Liver (tissue), 9 donors: ENCODE results near the gene KSR1. TPM values are rescaled to one million over a fixed set of nuclear protein-coding genes. Genes with fewer than 3 reads are reported as not detected.

Experiments
- DNase-seq: peaks from one replicate; pipeline ENCODE4 v3.0.0-alpha.2; 2017; ENCODE audit warnings: low spot score
- H3K27ac ChIP-seq, 2 donors: one replicate each; pipeline ENCODE4 v1.7.0; 2013; ENCODE audit warnings: inconsistent platforms in 2 of 2, low read length in 2 of 2, control low read depth in 1 of 2, low read depth in 1 of 2, mild to moderate bottlenecking in 1 of 2
- H3K27me3 ChIP-seq, 4 donors: one replicate each; pipeline versions ENCODE4 v1.6.1 to v1.7.0; 2013; ENCODE audit warnings: low read length in 3 of 4, inconsistent platforms in 1 of 4, mild to moderate bottlenecking in 1 of 4, moderate library complexity in 1 of 4; ENCODE audit not compliant: control insufficient read depth in 4 of 4, insufficient read depth in 4 of 4
- H3K36me3 ChIP-seq, 4 donors: one replicate each; pipeline versions ENCODE4 v1.6.1 to v1.7.0; 2013; ENCODE audit warnings: low read length in 3 of 4, mild to moderate bottlenecking in 3 of 4, low read depth in 1 of 4, moderate library complexity in 1 of 4; ENCODE audit not compliant: control insufficient read depth in 4 of 4, insufficient read depth in 3 of 4
- H3K4me1 ChIP-seq, 4 donors: one replicate each; pipeline versions ENCODE4 v1.6.1 to v1.7.0; 2013; ENCODE audit warnings: low read length in 3 of 4, mild to moderate bottlenecking in 3 of 4, moderate library complexity in 1 of 4; ENCODE audit not compliant: control insufficient read depth in 4 of 4, insufficient read depth in 4 of 4
- H3K4me3 ChIP-seq, 3 donors: one replicate each; pipeline versions ENCODE4 v1.6.1 to v1.7.0; 2013; ENCODE audit warnings: low read length in 3 of 3, control low read depth in 1 of 3, low read depth in 1 of 3, mild to moderate bottlenecking in 1 of 3
- H3K9ac ChIP-seq, 2 donors: one replicate each; pipeline ENCODE4 v1.7.0; 2013; ENCODE audit warnings: low read length in 2 of 2, mild to moderate bottlenecking in 2 of 2, moderate library complexity in 2 of 2, control low read depth in 1 of 2, low read depth in 1 of 2
- H3K9me3 ChIP-seq, 4 donors: one replicate each; pipeline versions ENCODE4 v1.6.1 to v1.7.0; 2013; ENCODE audit warnings: low read length in 3 of 4; ENCODE audit not compliant: control insufficient read depth in 4 of 4
- ATF3 ChIP-seq: IDR thresholded peaks from 2 replicates; pipeline ENCODE4 v1.6.1; 2016; ENCODE audit warnings: antibody characterized with exemption
- CTCF ChIP-seq: fragments of 150-350 bp; IDR thresholded peaks from 2 replicates; pipeline ENCODE4 v1.5.1; 2017; ENCODE audit warnings: improper control_type of control experiment, low read depth, low read length; ENCODE audit not compliant: missing input control
- EGR1 ChIP-seq, 2 donors: IDR thresholded peaks; 2 replicates each; pipeline ENCODE4 v1.6.1; 2016 to 2018; ENCODE audit warnings: antibody characterized with exemption in 2 of 2, low read depth in 2 of 2
- FOXA1 ChIP-seq: IDR thresholded peaks from 2 replicates; pipeline ENCODE4 v1.6.1; 2016; ENCODE audit warnings: antibody characterized with exemption
- FOXA2 ChIP-seq: IDR thresholded peaks from 2 replicates; pipeline ENCODE4 v1.6.1; 2016; ENCODE audit warnings: antibody characterized with exemption
- GABPA ChIP-seq, 2 donors: IDR thresholded peaks in 1 of 2; conservative IDR thresholded peaks in 1 of 2; 2 replicates each; pipeline ENCODE4 v1.6.1; 2016; ENCODE audit warnings: antibody characterized with exemption in 2 of 2, mild to moderate bottlenecking in 1 of 2, moderate library complexity in 1 of 2
- HNF4A ChIP-seq, 2 donors: conservative IDR thresholded peaks; 2 replicates each; pipeline ENCODE4 v1.6.1; 2016; ENCODE audit warnings: antibody characterized with exemption in 2 of 2, mild to moderate bottlenecking in 2 of 2
- HNF4G ChIP-seq: IDR thresholded peaks from 2 replicates; pipeline ENCODE4 v1.6.1; 2016; ENCODE audit warnings: antibody characterized with exemption
- JUND ChIP-seq, 2 donors: IDR thresholded peaks; 2 replicates each; pipeline ENCODE4 v1.6.1; 2016; ENCODE audit warnings: antibody characterized with exemption in 2 of 2
- MAX ChIP-seq: IDR thresholded peaks from 2 replicates; pipeline ENCODE4 v1.6.1; 2016; ENCODE audit warnings: antibody characterized with exemption
- NR2F2 ChIP-seq: IDR thresholded peaks from 2 replicates; pipeline ENCODE4 v1.6.1; 2016; ENCODE audit warnings: antibody characterized with exemption
- RAD21 ChIP-seq, 2 donors: IDR thresholded peaks; 2 replicates each; pipeline ENCODE4 v1.6.1; 2016; ENCODE audit warnings: antibody characterized with exemption in 2 of 2, mild to moderate bottlenecking in 2 of 2
- REST ChIP-seq: IDR thresholded peaks from 2 replicates; pipeline ENCODE4 v1.6.1; 2016; ENCODE audit warnings: antibody characterized with exemption, mild to moderate bottlenecking
- RXRA ChIP-seq, 2 donors: IDR thresholded peaks; 2 replicates each; pipeline ENCODE4 v1.6.1; 2017 to 2018; ENCODE audit warnings: antibody characterized with exemption in 2 of 2, mild to moderate bottlenecking in 1 of 2
- SP1 ChIP-seq: IDR thresholded peaks from 2 replicates; pipeline ENCODE4 v1.6.1; 2018; ENCODE audit warnings: antibody characterized with exemption, mild to moderate bottlenecking
- TAF1 ChIP-seq: conservative IDR thresholded peaks from 2 replicates; pipeline ENCODE4 v1.6.1; 2016; ENCODE audit warnings: antibody characterized with exemption, mild to moderate bottlenecking
- YY1 ChIP-seq: IDR thresholded peaks from 2 replicates; pipeline ENCODE4 v1.6.1; 2016; ENCODE audit warnings: antibody characterized with exemption, mild to moderate bottlenecking
- ZBTB33 ChIP-seq: IDR thresholded peaks from 2 replicates; pipeline ENCODE4 v1.6.1; 2016; ENCODE audit warnings: antibody characterized with exemption
- WGBS: extraction: QIAGEN DNeasy Blood & Tissue Kit; methylation state at CpG from one replicate; pipeline ENCODE4 v1.1.7; 2013; 5-methylcytosine and 5-hydroxymethylcytosine counted together
- polyA plus RNA-seq, 2 donors: library from polyadenylated mRNA; stranded (reverse) in 1 of 2; unstranded in 1 of 2; fragments of 200-250 nt in 1 of 2; fragments of >200 nt in 1 of 2; fragmentation: Nextera tagmentation in 1 of 2; extraction: Ambion mirVana in 1 of 2; gene quantifications; one replicate each; pipeline versions ENCODE4 v1.2.1 to v1.2.3, GENCODE V29; 2013 to 2015
- total RNA-seq, 2 donors: library from RNA; depleted of rRNA; stranded (reverse); fragments of >200 nt; gene quantifications; one replicate each; pipeline ENCODE4 v1.2.3, GENCODE V29; 2014
- donor health status: healthy.
- donor health status: healthy.
- donor health status: healthy.
- donor health status: healthy.
- donor health status: healthy.

Gene KSR1
- total and polyA plus RNA-seq, 4 donors, result 1.2 to 9.0 (median 4.1) TPM

GRCh38 chr17:27540318-27541101 lies 84.3 kb downstream of the KSR1 start:
- Histone ChIP-seq H3K36me3 (no peaks in the 10 kb centered on the region), H3K9ac (no peak overlapping the region), H3K27me3 (no peaks in the 10 kb centered on the region), H3K9me3 (no peaks in the 10 kb centered on the region), H3K4me1 (peaks cover 0 to 5% (median 4%) of the 10 kb centered on the region in 4 donors), H3K4me3 (no peak overlapping the region), H3K27ac (peak overlapping the region in 1 of 2 donors; percentile 48)
- no peak for TF ChIP-seq RAD21 (IDR thresholded peaks at IDR 0.05)
- peak; percentile 70 for TF ChIP-seq NR2F2
- peak in 1 of 2 donors; percentile 38 for TF ChIP-seq RXRA (IDR thresholded peaks at IDR 0.05)
- TF ChIP-seq JUND (IDR thresholded peaks at IDR 0.05), result no peak
- TF ChIP-seq CTCF, result no peak
- no peak for TF ChIP-seq EGR1 (IDR thresholded peaks at IDR 0.05; ENCODE audit: low read depth in 2 of 2)
- TF ChIP-seq ZBTB33, result no peak
- no peak for TF ChIP-seq HNF4G
- no peak for TF ChIP-seq FOXA2
- no peak for TF ChIP-seq HNF4A (conservative IDR thresholded peaks at IDR 0.05)
- no peak for TF ChIP-seq ATF3
- peak; percentile 38 for TF ChIP-seq SP1
- no peak for TF ChIP-seq FOXA1
- no peak for TF ChIP-seq REST
- no peak for TF ChIP-seq MAX
- no peak for TF ChIP-seq YY1
- no peak for TF ChIP-seq TAF1
- no peak for TF ChIP-seq GABPA (IDR thresholded peaks at IDR 0.05 in 1 of 2, conservative IDR thresholded peaks at IDR 0.05 in 1 of 2)
- WGBS, result 48% methylated on average over 16 of the region's 16 CpGs
- DNase-seq, result peak; percentile 58
